Measurements from ENCODE around the gene DNAH17.

DNAH17 gene

GRCh38 chr17:78476973-78477372, 100.2 kb downstream of the DNAH17 start:
- no peak for DNase-seq (ENCODE audit: low read depth)
- TF ChIP-seq CTCF (conservative IDR thresholded peaks at IDR 0.05; ENCODE audit: low read depth, low read length): no peak
- no peak overlapping the region for H3K4me3 ChIP-seq (ENCODE audit: low read depth, low read length)

- TF ChIP-seq CTCF (conservative IDR thresholded peaks at IDR 0.05; ENCODE audit: low read depth, low read length): no peak
- H3K4me3 ChIP-seq (ENCODE audit: low read depth, low read length): no peak overlapping the region
- DNase-seq (ENCODE audit: low read depth): no peak
These were observed 101.0 kb downstream of the DNAH17 start for GRCh38 chr17:78476149-78476548.

- DNase-seq (ENCODE audit: low read depth): no peak
- no peak overlapping the region for H3K4me3 ChIP-seq (ENCODE audit: low read depth, low read length)
- TF ChIP-seq CTCF (conservative IDR thresholded peaks at IDR 0.05; ENCODE audit: low read depth, low read length): no peak
These were observed 102.0 kb downstream of the DNAH17 start for GRCh38 chr17:78475211-78475610.

GRCh38 chr17:78474614-78475146, 102.5 kb downstream of the DNAH17 start:
- DNase-seq (ENCODE audit: low read depth): no peak
- no peak overlapping the region for H3K4me3 ChIP-seq (ENCODE audit: low read depth, low read length)
- no peak for TF ChIP-seq CTCF (conservative IDR thresholded peaks at IDR 0.05; ENCODE audit: low read depth, low read length)

GRCh38 chr17:78473951-78474613, 103.1 kb downstream of the DNAH17 start:
- no peak overlapping the region for H3K4me3 ChIP-seq (ENCODE audit: low read depth, low read length)
- DNase-seq (ENCODE audit: low read depth): no peak
- TF ChIP-seq CTCF (conservative IDR thresholded peaks at IDR 0.05; ENCODE audit: low read depth, low read length): no peak

- DNase-seq (ENCODE audit: low read depth): no peak
- no peak overlapping the region for H3K4me3 ChIP-seq (ENCODE audit: low read depth, low read length)
- no peak for TF ChIP-seq CTCF (conservative IDR thresholded peaks at IDR 0.05; ENCODE audit: low read depth, low read length)
These were observed 104.9 kb downstream of the DNAH17 start for GRCh38 chr17:78472035-78472905.

Measured in choroid plexus epithelial cell (primary cell).